K562 (cell line): ENCODE measurements around the gene CAVIN1. TPM values are rescaled to one million over a fixed set of nuclear protein-coding genes. Genes with fewer than 3 reads are reported as not detected.

Experiments used
- ATAC-seq: fragments of 200-7000 bp; cut with Tn5 transposase; 3 replicates; pipeline ENCODE4 v1.9.1; 2020; ENCODE audit warnings: moderate library complexity
- BruUV-seq: library from RNA; stranded (reverse); fragments of 400-500 nt; replicated peaks from 2 replicates; lab custom pipeline; 2021; lab: Mats Ljungman, UMichigan
- CTCF ChIA-PET: fragments of 300-600 bp; formaldehyde crosslinking; extraction: SDS; loops from one replicate; lab custom pipeline; 2021; ENCODE audit warnings: low intra/inter-chr PET ratio; lab: Yijun Ruan, JAX
- POLR2A ChIA-PET: fragments of 300-600, 350-650 bp; sonication (Branson Sonifier 250); formaldehyde crosslinking; extraction: SDS; loops from one replicate; lab custom pipeline; 2021; ENCODE audit warnings: antibody characterized with exemption, inconsistent platforms; lab: Yijun Ruan, JAX
- DNase-seq, 4 experiments: peaks; one replicate each; pipeline versions ENCODE4 v3.0.0 to v3.0.0-alpha.2; 2011 to 2018; ENCODE audit warnings: low spot score in 3 of 4, mixed read lengths in 3 of 4; ENCODE audit errors: extremely low read depth in 1 of 4
- FAIRE-seq: peaks from 2 replicates; lab custom pipeline; 2011; peaks lifted over from hg19 to GRCh38; lab: Jason Lieb, UNC
- H2AFZ ChIP-seq: 2 replicates; pipeline ENCODE4 v1.6.0; 2011; ENCODE audit warnings: low read depth, low read length, control low read depth, inconsistent platforms
- H3K27ac ChIP-seq: fragments of 200-600 bp; 3 replicates; pipeline ENCODE4 v1.8.0; 2011; ENCODE audit warnings: low read depth, mild to moderate bottlenecking, control low read depth, inconsistent platforms, low read length, moderate library complexity, mixed read lengths; ENCODE audit errors: extremely low read depth
- H3K27me3 ChIP-seq, 2 experiments: fragments of 300-600 bp in 1 of 2; 2 replicates in 1 of 2; 3 replicates in 1 of 2; pipeline versions ENCODE4 v1.6.0 to v1.8.0; 2011; ENCODE audit warnings: inconsistent platforms in 2 of 2, low read length in 2 of 2, mild to moderate bottlenecking in 1 of 2, mixed read lengths in 1 of 2, moderate library complexity in 1 of 2; ENCODE audit not compliant: control insufficient read depth in 2 of 2, insufficient read depth in 2 of 2
- H3K36me3 ChIP-seq: fragments of 300-600 bp; 3 replicates; pipeline ENCODE4 v1.8.0; 2011; ENCODE audit warnings: mild to moderate bottlenecking, low read length, inconsistent platforms; ENCODE audit not compliant: control insufficient read depth, insufficient read depth
- H3K4me1 ChIP-seq, 2 experiments: fragments of 200-600 bp in 1 of 2; replicated peaks in 1 of 2; 2 replicates in 1 of 2; 3 replicates in 1 of 2; pipeline versions ENCODE4 v1.5.1 to v1.8.0; 2011; ENCODE audit warnings: inconsistent platforms in 2 of 2, low read length in 2 of 2, mild to moderate bottlenecking in 1 of 2, mixed read lengths in 1 of 2, moderate library complexity in 1 of 2; ENCODE audit not compliant: control insufficient read depth in 2 of 2, insufficient read depth in 2 of 2
- H3K4me2 ChIP-seq: 2 replicates; pipeline ENCODE4 v1.6.1; 2011; ENCODE audit warnings: low read length, control low read depth, inconsistent platforms, mixed read lengths; ENCODE audit not compliant: insufficient read depth
- H3K4me3 ChIP-seq: fragments of 200-600 bp; sonication (generic), shearing (Covaris generic); 2 replicates; pipeline ENCODE4 v1.5.1; 2016; ENCODE audit warnings: control low read depth, inconsistent platforms
- H3K79me2 ChIP-seq: fragments of 200-600 bp; 3 replicates; pipeline ENCODE4 v1.8.0; 2011; ENCODE audit warnings: low read length, inconsistent platforms; ENCODE audit not compliant: control insufficient read depth, insufficient read depth
- H3K9ac ChIP-seq, 2 experiments: 2 replicates each; pipeline versions ENCODE4 v1.6.0 to v1.6.1; 2011; ENCODE audit warnings: low read depth in 2 of 2, low read length in 2 of 2, control low read depth in 1 of 2, inconsistent platforms in 1 of 2, mild to moderate bottlenecking in 1 of 2, mixed read lengths in 1 of 2; ENCODE audit not compliant: insufficient read depth in 1 of 2
- H3K9me1 ChIP-seq: one replicate; pipeline ENCODE4 v1.6.0; 2011; ENCODE audit warnings: inconsistent platforms, mild to moderate bottlenecking, low read length, moderate library complexity; ENCODE audit not compliant: control insufficient read depth, insufficient read depth
- H3K9me3 ChIP-seq: replicated peaks from 2 replicates; pipeline ENCODE4 v1.5.1; 2011; ENCODE audit warnings: low read depth, low read length, inconsistent platforms; ENCODE audit not compliant: control insufficient read depth, insufficient read depth
- H4K20me1 ChIP-seq: replicated peaks from 2 replicates; pipeline ENCODE4 v1.6.1; 2011; ENCODE audit warnings: low read length, inconsistent platforms, mixed read lengths; ENCODE audit not compliant: control insufficient read depth, insufficient read depth
- CBFB ChIP-seq: sonication (generic); formaldehyde crosslinking; IDR thresholded peaks from 2 replicates; pipeline ENCODE4 v1.4.0; 2020; ENCODE audit warnings: mild to moderate bottlenecking, missing genetic modification reagents
- CBX2 ChIP-seq: fragments of 200-600 bp; sonication (generic); IDR thresholded peaks from one replicate; pipeline ENCODE4 v1.6.1; 2012; ENCODE audit warnings: mild to moderate bottlenecking, low read length, inconsistent platforms; ENCODE audit not compliant: insufficient read depth, poor library complexity, severe bottlenecking
- ERF ChIP-seq: fragments of 450-650 bp; formaldehyde crosslinking; IDR thresholded peaks from 2 replicates; pipeline ENCODE4 v1.4.0; 2020; ENCODE audit warnings: mild to moderate bottlenecking, mixed read lengths
- FOXO4 ChIP-seq: fragments of 450-650 bp; formaldehyde crosslinking; IDR thresholded peaks from 2 replicates; pipeline ENCODE4 v1.4.0; 2020; ENCODE audit warnings: mild to moderate bottlenecking, moderate library complexity
- HNRNPLL ChIP-seq: fragments of 200-400 bp; formaldehyde crosslinking; IDR thresholded peaks from 2 replicates; pipeline ENCODE4 v1.6.1; 2017; ENCODE audit warnings: low read length, low read depth, mild to moderate bottlenecking; ENCODE audit not compliant: poor library complexity, severe bottlenecking
- KHSRP ChIP-seq: fragments of 450-650 bp; IDR thresholded peaks from 2 replicates; pipeline ENCODE4 v1.6.1; 2017
- MEF2A ChIP-seq: IDR thresholded peaks from 2 replicates; pipeline ENCODE4 v1.6.1; 2011; ENCODE audit warnings: low read depth, mild to moderate bottlenecking, low read length, moderate library complexity; ENCODE audit not compliant: control insufficient read depth
- MITF ChIP-seq: IDR thresholded peaks from 2 replicates; pipeline ENCODE4 v1.6.1; 2014; ENCODE audit warnings: antibody characterized with exemption
- PATZ1 ChIP-seq: fragments of 250-450 bp; sonication (Bioruptor Pico); IDR thresholded peaks from 2 replicates; pipeline ENCODE4 v1.5.0; 2020; ENCODE audit warnings: mild to moderate bottlenecking, borderline replicate concordance
- RCOR1 ChIP-seq, 2 experiments: IDR thresholded peaks; 2 replicates each; pipeline ENCODE4 v1.6.1; 2012; ENCODE audit warnings: low read depth in 2 of 2, low read length in 2 of 2, borderline replicate concordance in 1 of 2, improper control_type of control experiment in 1 of 2
- ZNF586 ChIP-seq: fragments of 450-650 bp; formaldehyde crosslinking; conservative IDR thresholded peaks from 2 replicates; pipeline ENCODE4 v1.4.0; 2020; ENCODE audit warnings: mild to moderate bottlenecking, moderate library complexity
- WGBS: fragments of 100-300 bp; shearing (Covaris generic); methylation state at CpG from one replicate; pipeline ENCODE4 v1.1.6; 2016; ENCODE audit warnings: low coverage, mixed read lengths; ENCODE audit not compliant: insufficient coverage; ENCODE audit errors: missing lambda C conversion rate; 5-methylcytosine and 5-hydroxymethylcytosine counted together
- in situ Hi-C: fragments of 300-500 bp; cut with MboI; formaldehyde crosslinking; loops from 4 replicates; pipeline ENCODE4 v1.15.0; 2018; ENCODE audit warnings: inconsistent platforms, mixed read lengths
- intact Hi-C: fragments of 100-400 bp; cut with micrococcal nuclease; formaldehyde crosslinking; loops from 2 replicates; pipeline ENCODE4 v1.14.2; 2022
- polyA plus RNA-seq, 8 experiments: library from polyadenylated mRNA; depleted of rRNA in 4 of 8; stranded (reverse) in 5 of 8; unstranded in 3 of 8; fragments of >200 nt; fragmentation: Nextera tagmentation in 2 of 8; fragmentation: Illumina TruSeq in 1 of 8; extraction: Ambion mirVana in 2 of 8; extraction: Trizol in 1 of 8; gene quantifications; 2 replicates each; pipeline versions ENCODE4 v1.2.1 to v1.2.3, GENCODE V29; 2011 to 2014; ENCODE audit warnings: inconsistent platforms in 1 of 8, missing spikeins in 1 of 8
- total RNA-seq, 7 experiments: library from RNA; depleted of rRNA in 6 of 7; stranded (reverse); fragments of >200 nt in 6 of 7; fragmentation: Illumina TruSeq in 2 of 7; extraction: Trizol in 2 of 7; gene quantifications; 2 replicates each; pipeline versions ENCODE4 v1.2.1 to v1.2.3, GENCODE V29; 2011 to 2021; ENCODE audit warnings: low replicate concordance in 1 of 7

Gene CAVIN1
- total and polyA plus RNA-seq, 9 of the 15 experiments (the other 6 are each of a cell fraction or from before 2014, with no cell fraction given): 6.8 to 162 (median 74.5) TPM

GRCh38 chr17:42378959-42379594 is 44.0 kb downstream of the CAVIN1 start:
- ATAC-seq (peak; percentile 32; the same call in 2 of the 3 replicates), FAIRE-seq (no peak), DNase-seq (no peak)
- 0 out of 4 replicates have a peak overlapping the region, but pooled peaks have one; percentile 8 to 18 for H3K9ac ChIP-seq
- in situ Hi-C loops: no loop called here
- peaks cover 0 to 9% of the 10 kb centered on the region in 2 experiments; a peak in 2 of 5 replicates for H3K4me1 ChIP-seq
- POLR2A ChIA-PET: interaction anchor here (0.7 to 1.4 kb wide), 7 partner anchors 8 to 61 kb away, joined by 3 to 9 read pairs (median 3); partner anchors contain the start of gene STAT3
- no peaks in the 10 kb centered on the region for H3K9me1 ChIP-seq
- CTCF ChIA-PET: no interaction called here
- H2AFZ ChIP-seq: no peak overlapping the region
- peaks cover 67% of the 10 kb centered on the region for H3K79me2 ChIP-seq
- no peaks in the 10 kb centered on the region for H3K27me3 ChIP-seq
- no peak overlapping the region for H3K4me3 ChIP-seq
- no peaks in the 10 kb centered on the region for H3K9me3 ChIP-seq
- WGBS: 48% methylated on average over 6 of the region's 6 CpGs
- intact Hi-C loops: no loop called here
- H3K27ac ChIP-seq: peak overlapping the region; percentile 27; the same call in 1 of the 3 replicates
- BruUV-seq: TSS peak; percentile 4
- no peaks in the 10 kb centered on the region for H4K20me1 ChIP-seq
- H3K36me3 ChIP-seq: peaks cover 14% of the 10 kb centered on the region; the same call in 2 of the 3 replicates
- H3K4me2 ChIP-seq: no peak overlapping the region; the same call in 1 of the 2 replicates
- no peak for TF ChIP-seq ZNF586 (CRISPR knock-in tag)
- no peak for TF ChIP-seq RCOR1 (IDR thresholded peaks at IDR 0.05; ENCODE audit: borderline replicate concordance in 1 of 2, low read depth in 2 of 2, low read length in 2 of 2)
- no peak for TF ChIP-seq HNRNPLL
- TF ChIP-seq CBX2: no peak
- TF ChIP-seq PATZ1 (CRISPR knock-in tag): no peak
- no peak for TF ChIP-seq MEF2A
- TF ChIP-seq ERF (CRISPR knock-in tag): no peak
- no peak for TF ChIP-seq MITF
- TF ChIP-seq FOXO4 (CRISPR knock-in tag): no peak
- TF ChIP-seq KHSRP: no peak
- no peak for TF ChIP-seq CBFB (CRISPR knock-in tag)
